ENCODE measurements around the gene EPN2.

DNA sequence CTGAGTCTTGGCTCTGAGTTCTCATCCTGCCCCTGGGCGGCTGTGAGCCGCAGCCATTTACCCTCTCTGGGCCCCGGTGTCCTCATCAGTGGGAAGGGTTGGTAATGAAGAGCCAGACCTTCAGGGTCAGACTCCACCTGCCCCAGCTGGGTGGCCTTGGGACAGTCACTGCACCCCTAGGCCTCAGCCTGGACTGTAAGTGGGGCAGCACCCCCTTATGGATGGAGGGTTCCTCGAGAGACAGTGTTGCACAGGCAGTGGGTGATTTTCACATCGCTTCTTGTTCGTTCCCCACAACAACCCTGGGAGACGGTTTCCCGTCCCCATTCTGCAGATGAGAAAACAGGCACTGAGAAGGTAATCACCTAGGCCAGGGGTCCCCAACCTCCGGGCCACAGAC is 64.8 kb downstream of the EPN2 start:
- TF ChIP-seq, protein P1, sequence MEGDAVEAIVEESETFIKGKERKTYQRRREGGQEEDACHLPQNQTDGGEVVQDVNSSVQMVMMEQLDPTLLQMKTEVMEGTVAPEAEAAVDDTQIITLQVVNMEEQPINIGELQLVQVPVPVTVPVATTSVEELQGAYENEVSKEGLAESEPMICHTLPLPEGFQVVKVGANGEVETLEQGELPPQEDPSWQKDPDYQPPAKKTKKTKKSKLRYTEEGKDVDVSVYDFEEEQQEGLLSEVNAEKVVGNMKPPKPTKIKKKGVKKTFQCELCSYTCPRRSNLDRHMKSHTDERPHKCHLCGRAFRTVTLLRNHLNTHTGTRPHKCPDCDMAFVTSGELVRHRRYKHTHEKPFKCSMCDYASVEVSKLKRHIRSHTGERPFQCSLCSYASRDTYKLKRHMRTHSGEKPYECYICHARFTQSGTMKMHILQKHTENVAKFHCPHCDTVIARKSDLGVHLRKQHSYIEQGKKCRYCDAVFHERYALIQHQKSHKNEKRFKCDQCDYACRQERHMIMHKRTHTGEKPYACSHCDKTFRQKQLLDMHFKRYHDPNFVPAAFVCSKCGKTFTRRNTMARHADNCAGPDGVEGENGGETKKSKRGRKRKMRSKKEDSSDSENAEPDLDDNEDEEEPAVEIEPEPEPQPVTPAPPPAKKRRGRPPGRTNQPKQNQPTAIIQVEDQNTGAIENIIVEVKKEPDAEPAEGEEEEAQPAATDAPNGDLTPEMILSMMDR (conservative IDR thresholded peaks at IDR 0.05), result no peak
- TF ChIP-seq EZH2 (IDR thresholded peaks at IDR 0.05; ENCODE audit: low read depth), result no peak

Measured in PC-9 (cell line).